IPS DF 6.9 (cell line): ENCODE results near the gene DCP1A.
"Not testable (repeated sequence)": the region's sequence is repeated elsewhere in the genome, so short reads cannot be mapped to it uniquely, and the experiment has no call there.

Experiments used
- DNase-seq: peaks from one replicate; pipeline ENCODE4 v3.0.0-alpha.2; 2013; ENCODE audit warnings: low read depth, low spot score
- H3K27ac ChIP-seq: one replicate; pipeline ENCODE4 v1.5.1; 2013; ENCODE audit warnings: low read length, control low read depth
- H3K27me3 ChIP-seq: 2 replicates; pipeline ENCODE4 v1.6.1; 2013; ENCODE audit warnings: mild to moderate bottlenecking, low read length; ENCODE audit not compliant: control insufficient read depth, insufficient read depth
- H3K36me3 ChIP-seq: 2 replicates; pipeline ENCODE4 v1.6.1; 2013; ENCODE audit warnings: low read length; ENCODE audit not compliant: control insufficient read depth, insufficient read depth
- H3K4me1 ChIP-seq: 2 replicates; pipeline ENCODE4 v1.6.1; 2013; ENCODE audit warnings: low read length; ENCODE audit not compliant: control insufficient read depth, insufficient read depth
- H3K4me3 ChIP-seq: 2 replicates; pipeline ENCODE4 v1.5.1; 2013; ENCODE audit warnings: mild to moderate bottlenecking, low read length
- H3K9me3 ChIP-seq: 2 replicates; pipeline ENCODE4 v1.6.1; 2013; ENCODE audit warnings: low read length, inconsistent platforms; ENCODE audit not compliant: control insufficient read depth, insufficient read depth
- WGBS: extraction: QIAGEN DNeasy Blood & Tissue Kit; methylation state at CpG from one replicate; pipeline ENCODE4 v1.1.7; 2013; ENCODE audit warnings: mixed read lengths, missing lambda C conversion rate; ENCODE audit not compliant: insufficient read length, insufficient coverage; 5-methylcytosine and 5-hydroxymethylcytosine counted together

The DCP1A gene

DNA sequence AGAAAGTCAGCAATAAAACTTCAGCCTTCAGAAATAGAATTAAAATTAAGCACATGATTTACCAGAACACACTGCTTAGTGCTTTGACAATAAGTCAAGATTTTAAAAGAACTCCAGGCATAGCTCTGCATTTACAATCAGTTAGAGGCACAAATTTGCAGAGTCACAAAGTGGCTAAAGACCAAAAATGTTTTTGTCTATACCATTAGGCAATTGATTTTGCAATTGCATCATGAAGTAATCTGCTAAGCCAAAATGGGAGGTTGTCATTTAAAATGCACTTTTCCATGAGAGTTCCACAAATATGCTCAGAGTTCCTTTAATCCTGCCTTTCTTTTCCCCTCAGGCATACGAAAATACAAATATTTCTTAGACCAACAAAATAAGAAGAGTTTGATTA, 10.1 kb upstream of the DCP1A start:
- Histone ChIP-seq H3K27ac (no peak overlapping the region), H3K27me3 (no peaks in the 10 kb centered on the region), H3K9me3 (no peaks in the 10 kb centered on the region), H3K36me3 (no peaks in the 10 kb centered on the region), H3K4me1 (no peaks in the 10 kb centered on the region), H3K4me3 (no peak overlapping the region)
- DNase-seq: no peak
- WGBS: no CpG with 5 or more reads among the region's 1 CpG

- H3K9me3 ChIP-seq: no peaks in the 10 kb centered on the region
- WGBS: no CpG with 5 or more reads among the region's 2 CpGs
- no peak for DNase-seq
- no peak overlapping the region for H3K4me3 ChIP-seq
- no peaks in the 10 kb centered on the region for H3K4me1 ChIP-seq
- no peak overlapping the region for H3K27ac ChIP-seq
- H3K27me3 ChIP-seq: no peaks in the 10 kb centered on the region
- no peaks in the 10 kb centered on the region for H3K36me3 ChIP-seq
Observed at GRCh38 chr3:53354945-53355498, 7.7 kb upstream of the DCP1A start.

DNA sequence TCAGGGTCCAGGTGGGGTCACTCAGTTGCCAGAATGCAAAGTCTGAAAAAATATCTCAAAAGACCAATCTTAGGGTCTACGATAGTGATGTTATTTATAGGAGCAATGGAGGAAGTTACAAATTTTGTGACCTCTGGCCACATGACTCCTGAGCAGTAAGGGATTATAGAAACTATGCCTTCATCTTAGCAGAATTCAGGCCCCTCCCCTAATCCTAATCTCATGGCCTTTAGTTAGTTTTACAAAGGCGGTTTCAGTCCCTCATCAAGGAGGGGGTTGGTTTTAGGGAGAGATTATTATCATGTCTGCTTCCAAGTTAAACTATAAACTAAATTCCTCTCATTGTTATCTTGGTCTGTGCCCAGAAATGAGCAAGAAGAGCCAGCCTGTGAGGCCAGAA, 5.9 kb upstream of the DCP1A start:
- H3K36me3 ChIP-seq: no peaks in the 10 kb centered on the region
- no CpG with 5 or more reads among the region's 2 CpGs for WGBS
- no peaks in the 10 kb centered on the region for H3K27me3 ChIP-seq
- no peaks in the 10 kb centered on the region for H3K9me3 ChIP-seq
- H3K4me1 ChIP-seq: no peaks in the 10 kb centered on the region
- DNase-seq: no peak
- H3K27ac ChIP-seq: no peak overlapping the region
- no peak overlapping the region for H3K4me3 ChIP-seq

- Histone ChIP-seq H3K27me3 (no peaks in the 10 kb centered on the region), H3K36me3 (no peaks in the 10 kb centered on the region), H3K27ac (no peak overlapping the region), H3K4me1 (no peaks in the 10 kb centered on the region), H3K9me3 (no peaks in the 10 kb centered on the region), H3K4me3 (no peak overlapping the region)
- DNase-seq: no peak
- no CpG with 5 or more reads among the region's 3 CpGs for WGBS
Observed at GRCh38 chr3:53350652-53351051, 3.3 kb upstream of the DCP1A start.

DNA sequence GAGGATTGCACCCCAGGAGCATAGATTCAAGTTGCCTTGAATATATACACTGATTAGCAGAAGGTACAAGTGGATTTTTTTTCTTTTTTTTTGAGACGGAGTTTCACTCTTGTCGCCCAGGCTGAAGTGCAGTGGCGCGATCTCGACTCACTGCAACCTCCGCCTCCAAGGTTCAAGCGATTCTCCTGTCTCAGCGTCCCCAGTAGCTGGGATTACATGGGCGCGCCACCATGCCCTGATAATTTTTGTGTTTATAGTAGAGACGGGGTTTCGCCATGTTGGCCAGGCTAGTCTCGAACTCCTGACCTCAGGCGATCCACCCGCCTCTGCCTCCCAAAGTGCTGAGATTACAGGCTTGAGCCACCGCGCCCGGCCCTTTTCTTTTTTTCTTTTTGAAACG, 775 bp upstream of the DCP1A start:
- not testable (repeated sequence) for DNase-seq, H3K27ac ChIP-seq, H3K27me3 ChIP-seq, H3K9me3 ChIP-seq, H3K36me3 ChIP-seq, H3K4me1 ChIP-seq
- H3K4me3 ChIP-seq: peak overlapping the region; percentile 57; the same call in 1 of the 2 replicates
- WGBS: no CpG with 5 or more reads among the region's 19 CpGs

DNA sequence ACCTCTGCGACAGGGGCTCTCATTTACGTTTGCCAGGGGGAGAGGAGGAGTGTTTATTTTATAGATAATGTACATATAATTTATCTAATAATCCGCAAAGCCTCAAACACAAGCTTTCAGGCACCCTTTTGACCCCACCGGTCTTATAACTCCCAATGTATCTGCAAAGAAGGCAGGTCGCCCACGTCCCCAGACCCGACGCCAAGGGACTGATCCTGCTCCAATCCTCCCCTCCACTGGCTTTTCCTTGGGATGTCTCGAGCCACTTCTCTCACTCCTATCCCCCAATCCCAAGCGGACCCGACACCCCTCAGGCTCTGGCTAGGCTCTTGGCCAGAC, 452 bp downstream of the DCP1A start:
- H3K27me3 ChIP-seq: no peaks in the 10 kb centered on the region
- H3K4me3 ChIP-seq: peak overlapping the region; percentile 97
- peaks cover 2% of the 10 kb centered on the region; the same call in 1 of the 2 replicates for H3K36me3 ChIP-seq
- no peak overlapping the region for H3K27ac ChIP-seq
- DNase-seq: no peak
- H3K9me3 ChIP-seq: no peaks in the 10 kb centered on the region
- WGBS: no CpG with 5 or more reads among the region's 11 CpGs
- H3K4me1 ChIP-seq: no peaks in the 10 kb centered on the region

- Histone ChIP-seq H3K4me1 (no peaks in the 10 kb centered on the region), H3K36me3 (peaks cover 2% of the 10 kb centered on the region; the same call in 1 of the 2 replicates), H3K27ac (no peak overlapping the region), H3K4me3 (peak overlapping the region; percentile 97; the same call in 1 of the 2 replicates), H3K27me3 (no peaks in the 10 kb centered on the region), H3K9me3 (no peaks in the 10 kb centered on the region)
- WGBS: no CpG with 5 or more reads among the region's 9 CpGs
- no peak for DNase-seq
Observed at GRCh38 chr3:53346514-53346913, 829 bp downstream of the DCP1A start.

DNA sequence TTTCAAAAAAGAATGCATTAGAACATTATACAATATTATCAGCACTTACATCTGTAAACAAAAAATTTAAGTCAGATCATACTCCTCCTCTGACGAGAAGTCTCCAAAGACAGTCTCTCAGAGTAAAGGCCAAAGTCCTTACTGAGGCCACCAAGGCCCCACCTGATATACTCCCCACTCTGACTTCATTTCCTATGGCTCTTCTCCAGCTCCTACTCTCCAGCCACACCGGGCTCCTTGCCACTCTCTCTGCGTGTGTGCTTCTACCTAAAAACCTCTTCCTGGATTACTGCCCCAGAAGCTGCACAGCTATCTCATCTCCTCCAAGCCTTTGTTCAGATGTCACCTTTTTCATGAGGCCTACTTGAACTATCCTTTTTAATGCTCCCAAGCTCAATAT, 5.0 kb downstream of the DCP1A start:
- peaks cover 2% of the 10 kb centered on the region; the same call in 1 of the 2 replicates for H3K36me3 ChIP-seq
- H3K4me3 ChIP-seq: no peak overlapping the region
- H3K27me3 ChIP-seq: no peaks in the 10 kb centered on the region
- H3K4me1 ChIP-seq: no peaks in the 10 kb centered on the region
- no CpG with 5 or more reads among the region's 3 CpGs for WGBS
- no peaks in the 10 kb centered on the region for H3K9me3 ChIP-seq
- no peak overlapping the region for H3K27ac ChIP-seq
- DNase-seq: no peak

- Histone ChIP-seq H3K9me3 (no peaks in the 10 kb centered on the region), H3K4me1 (no peaks in the 10 kb centered on the region), H3K27ac (no peak overlapping the region), H3K36me3 (no peaks in the 10 kb centered on the region; the same call in 1 of the 2 replicates), H3K27me3 (no peaks in the 10 kb centered on the region), H3K4me3 (no peak overlapping the region)
- no CpG with 5 or more reads among the region's 2 CpGs for WGBS
- DNase-seq: no peak
Observed at GRCh38 chr3:53337167-53337940, 10.0 kb downstream of the DCP1A start.

DNA sequence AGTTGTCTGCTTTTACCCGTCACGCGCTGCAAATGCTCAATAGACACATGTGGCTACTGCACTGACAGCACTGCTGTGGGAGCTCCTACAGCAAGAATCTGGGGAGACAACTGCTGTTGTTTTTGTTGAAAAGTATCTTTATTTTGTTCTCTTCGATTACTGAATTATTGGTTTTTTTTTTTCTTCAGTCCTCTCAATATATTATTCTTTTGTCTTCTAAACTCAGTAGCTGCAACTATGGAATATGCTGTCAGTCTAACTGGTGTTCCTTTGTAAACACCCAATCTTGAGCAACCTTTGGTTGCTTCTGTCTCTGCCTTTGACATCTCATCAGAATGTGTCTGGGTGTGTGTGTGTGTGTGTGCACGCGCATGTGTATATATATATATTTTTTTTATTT, 12.6 kb downstream of the DCP1A start:
- Histone ChIP-seq H3K4me1 (no peaks in the 10 kb centered on the region), H3K4me3 (no peak overlapping the region), H3K27ac (no peak overlapping the region), H3K27me3 (no peaks in the 10 kb centered on the region), H3K36me3 (no peaks in the 10 kb centered on the region; the same call in 1 of the 2 replicates), H3K9me3 (no peaks in the 10 kb centered on the region)
- DNase-seq: no peak
- WGBS: no CpG with 5 or more reads among the region's 6 CpGs

DNA sequence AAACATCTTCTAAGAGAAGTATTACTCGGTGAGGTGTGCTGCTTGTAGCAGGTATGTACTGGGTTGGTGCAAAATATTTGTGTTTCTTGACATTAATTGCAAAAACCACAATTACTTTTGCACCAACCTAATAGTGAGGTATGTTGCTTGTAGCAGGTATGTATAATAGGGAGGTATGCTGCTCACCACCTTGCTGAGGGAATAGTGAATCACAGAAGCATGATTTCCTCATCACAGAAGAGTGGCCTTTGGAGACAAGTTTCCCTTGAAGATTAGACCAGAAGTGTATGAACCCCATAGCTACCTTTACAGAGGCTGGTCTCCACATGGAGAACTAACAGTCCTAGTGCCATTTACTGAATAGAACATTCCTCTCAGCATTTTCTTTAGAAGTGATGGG, 15.5 kb downstream of the DCP1A start:
- WGBS: no CpG with 5 or more reads among the region's 1 CpG
- no peaks in the 10 kb centered on the region for H3K27me3 ChIP-seq
- no peak for DNase-seq
- no peaks in the 10 kb centered on the region; the same call in 1 of the 2 replicates for H3K36me3 ChIP-seq
- H3K4me3 ChIP-seq: no peak overlapping the region
- no peak overlapping the region for H3K27ac ChIP-seq
- H3K9me3 ChIP-seq: no peaks in the 10 kb centered on the region
- H3K4me1 ChIP-seq: no peaks in the 10 kb centered on the region
